H1 (cell line): ENCODE measurements around the gene EXO1. TPM values are rescaled to one million over a fixed set of nuclear protein-coding genes. Genes with fewer than 3 reads are reported as not detected.

Experiments used
- MAFK ChIP-seq: IDR thresholded peaks from 2 replicates; pipeline ENCODE4 v1.6.1; 2012; ENCODE audit warnings: low read depth, mild to moderate bottlenecking, improper control_type of control experiment, low read length
- polyA plus RNA-seq, 7 experiments: library from polyadenylated mRNA; depleted of rRNA in 3 of 7; stranded (reverse) in 5 of 7; unstranded in 2 of 7; fragments of >200 nt in 5 of 7; fragments of 200-250 nt in 2 of 7; gene quantifications; 1 replicate in 5 of 7; 2 replicates in 1 of 7; 4 replicates in 1 of 7; pipeline versions ENCODE4 v1.2.1 to v1.2.3, GENCODE V29; 2011 to 2013; ENCODE audit warnings: missing spikeins in 2 of 7, mixed read lengths in 2 of 7
- total RNA-seq: library from RNA; stranded (reverse); fragmentation: NEBNext Ultra II Directional; extraction: Animal tissue kit (Norgen Biotek cat#: 25700); gene quantifications from 2 replicates; pipeline ENCODE4 v1.2.1, GENCODE V29; 2021
- TF ChIP-seq, protein P1 (sequence below): fragments of 300-600 bp; sonication (generic); IDR thresholded peaks from 2 replicates; pipeline ENCODE4 v1.7.1; 2012; ENCODE audit warnings: low read length, moderate library complexity, mild to moderate bottlenecking, inconsistent platforms; ENCODE audit not compliant: insufficient replicate concordance

Gene EXO1
- total and polyA plus RNA-seq, 2 of the 8 experiments (the other 6 are each of a cell fraction or from before 2014, with no cell fraction given), result 9.2 to 43.0 TPM

DNA sequence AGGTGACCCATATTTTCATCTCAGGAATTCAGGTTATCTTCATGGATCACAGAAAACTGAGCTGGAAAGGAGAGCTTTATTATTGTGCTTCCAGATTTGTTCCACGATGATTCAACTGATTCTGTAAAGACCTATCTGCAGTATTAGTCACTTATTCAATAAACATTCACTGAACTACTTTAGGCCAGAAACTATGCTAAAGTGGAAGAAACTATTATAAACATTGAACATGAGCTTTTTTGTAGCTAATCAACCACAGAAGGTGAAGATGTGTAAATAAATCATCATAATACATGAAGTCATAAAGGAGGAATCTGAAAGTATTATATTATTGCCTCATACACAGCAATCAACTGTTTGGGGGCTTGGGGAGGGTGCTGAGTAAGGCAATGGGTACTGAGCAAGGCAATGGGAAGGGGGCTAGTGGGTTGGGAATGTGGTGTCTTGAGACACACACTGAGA is 30.6 kb upstream of the EXO1 start (continued):
- TF ChIP-seq, protein P1, sequence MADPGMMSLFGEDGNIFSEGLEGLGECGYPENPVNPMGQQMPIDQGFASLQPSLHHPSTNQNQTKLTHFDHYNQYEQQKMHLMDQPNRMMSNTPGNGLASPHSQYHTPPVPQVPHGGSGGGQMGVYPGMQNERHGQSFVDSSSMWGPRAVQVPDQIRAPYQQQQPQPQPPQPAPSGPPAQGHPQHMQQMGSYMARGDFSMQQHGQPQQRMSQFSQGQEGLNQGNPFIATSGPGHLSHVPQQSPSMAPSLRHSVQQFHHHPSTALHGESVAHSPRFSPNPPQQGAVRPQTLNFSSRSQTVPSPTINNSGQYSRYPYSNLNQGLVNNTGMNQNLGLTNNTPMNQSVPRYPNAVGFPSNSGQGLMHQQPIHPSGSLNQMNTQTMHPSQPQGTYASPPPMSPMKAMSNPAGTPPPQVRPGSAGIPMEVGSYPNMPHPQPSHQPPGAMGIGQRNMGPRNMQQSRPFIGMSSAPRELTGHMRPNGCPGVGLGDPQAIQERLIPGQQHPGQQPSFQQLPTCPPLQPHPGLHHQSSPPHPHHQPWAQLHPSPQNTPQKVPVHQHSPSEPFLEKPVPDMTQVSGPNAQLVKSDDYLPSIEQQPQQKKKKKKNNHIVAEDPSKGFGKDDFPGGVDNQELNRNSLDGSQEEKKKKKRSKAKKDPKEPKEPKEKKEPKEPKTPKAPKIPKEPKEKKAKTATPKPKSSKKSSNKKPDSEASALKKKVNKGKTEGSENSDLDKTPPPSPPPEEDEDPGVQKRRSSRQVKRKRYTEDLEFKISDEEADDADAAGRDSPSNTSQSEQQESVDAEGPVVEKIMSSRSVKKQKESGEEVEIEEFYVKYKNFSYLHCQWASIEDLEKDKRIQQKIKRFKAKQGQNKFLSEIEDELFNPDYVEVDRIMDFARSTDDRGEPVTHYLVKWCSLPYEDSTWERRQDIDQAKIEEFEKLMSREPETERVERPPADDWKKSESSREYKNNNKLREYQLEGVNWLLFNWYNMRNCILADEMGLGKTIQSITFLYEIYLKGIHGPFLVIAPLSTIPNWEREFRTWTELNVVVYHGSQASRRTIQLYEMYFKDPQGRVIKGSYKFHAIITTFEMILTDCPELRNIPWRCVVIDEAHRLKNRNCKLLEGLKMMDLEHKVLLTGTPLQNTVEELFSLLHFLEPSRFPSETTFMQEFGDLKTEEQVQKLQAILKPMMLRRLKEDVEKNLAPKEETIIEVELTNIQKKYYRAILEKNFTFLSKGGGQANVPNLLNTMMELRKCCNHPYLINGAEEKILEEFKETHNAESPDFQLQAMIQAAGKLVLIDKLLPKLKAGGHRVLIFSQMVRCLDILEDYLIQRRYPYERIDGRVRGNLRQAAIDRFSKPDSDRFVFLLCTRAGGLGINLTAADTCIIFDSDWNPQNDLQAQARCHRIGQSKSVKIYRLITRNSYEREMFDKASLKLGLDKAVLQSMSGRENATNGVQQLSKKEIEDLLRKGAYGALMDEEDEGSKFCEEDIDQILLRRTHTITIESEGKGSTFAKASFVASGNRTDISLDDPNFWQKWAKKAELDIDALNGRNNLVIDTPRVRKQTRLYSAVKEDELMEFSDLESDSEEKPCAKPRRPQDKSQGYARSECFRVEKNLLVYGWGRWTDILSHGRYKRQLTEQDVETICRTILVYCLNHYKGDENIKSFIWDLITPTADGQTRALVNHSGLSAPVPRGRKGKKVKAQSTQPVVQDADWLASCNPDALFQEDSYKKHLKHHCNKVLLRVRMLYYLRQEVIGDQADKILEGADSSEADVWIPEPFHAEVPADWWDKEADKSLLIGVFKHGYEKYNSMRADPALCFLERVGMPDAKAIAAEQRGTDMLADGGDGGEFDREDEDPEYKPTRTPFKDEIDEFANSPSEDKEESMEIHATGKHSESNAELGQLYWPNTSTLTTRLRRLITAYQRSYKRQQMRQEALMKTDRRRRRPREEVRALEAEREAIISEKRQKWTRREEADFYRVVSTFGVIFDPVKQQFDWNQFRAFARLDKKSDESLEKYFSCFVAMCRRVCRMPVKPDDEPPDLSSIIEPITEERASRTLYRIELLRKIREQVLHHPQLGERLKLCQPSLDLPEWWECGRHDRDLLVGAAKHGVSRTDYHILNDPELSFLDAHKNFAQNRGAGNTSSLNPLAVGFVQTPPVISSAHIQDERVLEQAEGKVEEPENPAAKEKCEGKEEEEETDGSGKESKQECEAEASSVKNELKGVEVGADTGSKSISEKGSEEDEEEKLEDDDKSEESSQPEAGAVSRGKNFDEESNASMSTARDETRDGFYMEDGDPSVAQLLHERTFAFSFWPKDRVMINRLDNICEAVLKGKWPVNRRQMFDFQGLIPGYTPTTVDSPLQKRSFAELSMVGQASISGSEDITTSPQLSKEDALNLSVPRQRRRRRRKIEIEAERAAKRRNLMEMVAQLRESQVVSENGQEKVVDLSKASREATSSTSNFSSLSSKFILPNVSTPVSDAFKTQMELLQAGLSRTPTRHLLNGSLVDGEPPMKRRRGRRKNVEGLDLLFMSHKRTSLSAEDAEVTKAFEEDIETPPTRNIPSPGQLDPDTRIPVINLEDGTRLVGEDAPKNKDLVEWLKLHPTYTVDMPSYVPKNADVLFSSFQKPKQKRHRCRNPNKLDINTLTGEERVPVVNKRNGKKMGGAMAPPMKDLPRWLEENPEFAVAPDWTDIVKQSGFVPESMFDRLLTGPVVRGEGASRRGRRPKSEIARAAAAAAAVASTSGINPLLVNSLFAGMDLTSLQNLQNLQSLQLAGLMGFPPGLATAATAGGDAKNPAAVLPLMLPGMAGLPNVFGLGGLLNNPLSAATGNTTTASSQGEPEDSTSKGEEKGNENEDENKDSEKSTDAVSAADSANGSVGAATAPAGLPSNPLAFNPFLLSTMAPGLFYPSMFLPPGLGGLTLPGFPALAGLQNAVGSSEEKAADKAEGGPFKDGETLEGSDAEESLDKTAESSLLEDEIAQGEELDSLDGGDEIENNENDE, result no peak
- TF ChIP-seq MAFK, result no peak
